Sigmoid colon (tissue), 7 donors: ENCODE results near the gene MSRB2. TPM values are rescaled to one million over a fixed set of nuclear protein-coding genes. Genes with fewer than 3 reads are reported as not detected.

Experiments used
- DNase-seq: peaks from one replicate; pipeline ENCODE4 v3.0.0-alpha.2; 2019
- H3K27ac ChIP-seq, 4 donors: fragments of 200-600 bp; sonication (generic); one replicate each; pipeline ENCODE4 v1.5.1; 2016 to 2019; ENCODE audit warnings: mild to moderate bottlenecking in 1 of 4
- H3K27me3 ChIP-seq, 3 donors: fragments of 200-600 bp; sonication (generic); one replicate each; pipeline ENCODE4 v1.5.1; 2019; ENCODE audit warnings: mild to moderate bottlenecking in 1 of 3
- H3K36me3 ChIP-seq, 4 donors: fragments of 200-600 bp; sonication (generic); one replicate each; pipeline ENCODE4 v1.5.1; 2016 to 2019
- H3K4me1 ChIP-seq, 4 donors: fragments of 200-600 bp; sonication (generic); one replicate each; pipeline ENCODE4 v1.5.1; 2017 to 2019
- H3K4me3 ChIP-seq, 4 donors: fragments of 200-600 bp; sonication (generic); one replicate each; pipeline ENCODE4 v1.5.1; 2017 to 2019; ENCODE audit warnings: mild to moderate bottlenecking in 2 of 4, moderate library complexity in 1 of 4
- H3K9me3 ChIP-seq, 4 donors: fragments of 200-600 bp in 3 of 4; sonication (generic) in 3 of 4; one replicate each; pipeline versions ENCODE4 v1.5.1 to v1.6.1; 2013 to 2019
- EP300 ChIP-seq, 4 donors: sonication (generic); formaldehyde crosslinking; IDR thresholded peaks; one replicate each; pipeline ENCODE4 v1.6.1; 2017; ENCODE audit warnings: antibody characterized with exemption in 4 of 4
- POLR2A ChIP-seq, 2 donors: fragments of 450-650 bp; IDR thresholded peaks; one replicate each; pipeline ENCODE4 v1.6.1; 2016; ENCODE audit warnings: antibody characterized with exemption in 2 of 2, mild to moderate bottlenecking in 2 of 2, moderate library complexity in 2 of 2
- POLR2AphosphoS5 ChIP-seq, 4 donors: sonication (generic); formaldehyde crosslinking; IDR thresholded peaks; one replicate each; pipeline ENCODE4 v1.6.1; 2017; ENCODE audit warnings: antibody characterized with exemption in 4 of 4
- WGBS, 2 donors: extraction: QIAGEN DNeasy Blood & Tissue Kit; methylation state at CpG; one replicate each; pipeline ENCODE4 v1.1.7; 2013; 5-methylcytosine and 5-hydroxymethylcytosine counted together
- intact Hi-C: fragments of 100-400 bp; cut with DNase I; formaldehyde crosslinking; loops from one replicate; pipeline ENCODE4 v1.15.1; 2023
- polyA plus RNA-seq, 3 donors: library from polyadenylated mRNA; stranded (reverse); fragments of 200-250 nt; gene quantifications; one replicate each; pipeline ENCODE4 v1.2.3, GENCODE V29; 2013
- total RNA-seq, 4 donors: library from RNA; depleted of rRNA; stranded (reverse); fragments of >200 nt; gene quantifications; one replicate each; pipeline ENCODE4 v1.1.0, GENCODE V29; 2016
- TF ChIP-seq, protein P1 (sequence below), 4 experiments: fragments of 450-650 bp in 3 of 4; fragments of 200-600 bp in 1 of 4; IDR thresholded peaks; one replicate each; pipeline ENCODE4 v1.5.1; 2016 to 2019; ENCODE audit warnings: antibody characterized with exemption in 4 of 4, mild to moderate bottlenecking in 3 of 4, moderate library complexity in 2 of 4
- donor health status: healthy with polysubstance abuse.
- donor health status: Bipolar disorder and iron deficiency.
- donor health status: healthy.

Gene MSRB2
- total and polyA plus RNA-seq, 7 donors, result 16.6 to 56.3 (median 32.7) TPM

DNA sequence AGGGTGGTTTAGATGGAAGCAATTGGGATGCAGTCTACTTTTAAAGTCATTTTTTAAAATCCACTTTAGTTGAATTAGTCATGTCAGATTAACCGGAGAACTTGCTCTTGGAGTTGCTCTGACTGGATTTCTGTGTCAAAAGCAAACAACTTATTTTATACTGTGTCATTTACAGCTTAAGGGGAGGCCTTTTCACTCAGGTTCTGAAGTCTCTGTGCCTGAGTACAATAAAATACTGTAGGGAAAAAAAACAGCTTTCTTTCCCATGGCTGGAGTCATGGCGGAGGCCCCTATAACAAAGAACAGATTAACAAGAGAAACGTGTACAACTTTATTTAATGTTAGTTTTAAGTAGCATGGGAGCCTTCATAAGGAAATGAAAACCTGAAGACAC, 39.2 kb upstream of the MSRB2 start:
- peaks cover 0 to 2% (median 0%) of the 10 kb centered on the region in 4 donors for H3K9me3 ChIP-seq
- H3K4me3 ChIP-seq, result no peak overlapping the region
- no peaks in the 10 kb centered on the region for H3K36me3 ChIP-seq
- H3K4me1 ChIP-seq, result no peaks in the 10 kb centered on the region
- DNase-seq, result no peak
- no peak overlapping the region for H3K27ac ChIP-seq
- 28 to 64% methylated on average over 3 of the region's 3 CpGs for WGBS, 2 donors
- H3K27me3 ChIP-seq, result no peaks in the 10 kb centered on the region
- TF ChIP-seq, protein P1, sequence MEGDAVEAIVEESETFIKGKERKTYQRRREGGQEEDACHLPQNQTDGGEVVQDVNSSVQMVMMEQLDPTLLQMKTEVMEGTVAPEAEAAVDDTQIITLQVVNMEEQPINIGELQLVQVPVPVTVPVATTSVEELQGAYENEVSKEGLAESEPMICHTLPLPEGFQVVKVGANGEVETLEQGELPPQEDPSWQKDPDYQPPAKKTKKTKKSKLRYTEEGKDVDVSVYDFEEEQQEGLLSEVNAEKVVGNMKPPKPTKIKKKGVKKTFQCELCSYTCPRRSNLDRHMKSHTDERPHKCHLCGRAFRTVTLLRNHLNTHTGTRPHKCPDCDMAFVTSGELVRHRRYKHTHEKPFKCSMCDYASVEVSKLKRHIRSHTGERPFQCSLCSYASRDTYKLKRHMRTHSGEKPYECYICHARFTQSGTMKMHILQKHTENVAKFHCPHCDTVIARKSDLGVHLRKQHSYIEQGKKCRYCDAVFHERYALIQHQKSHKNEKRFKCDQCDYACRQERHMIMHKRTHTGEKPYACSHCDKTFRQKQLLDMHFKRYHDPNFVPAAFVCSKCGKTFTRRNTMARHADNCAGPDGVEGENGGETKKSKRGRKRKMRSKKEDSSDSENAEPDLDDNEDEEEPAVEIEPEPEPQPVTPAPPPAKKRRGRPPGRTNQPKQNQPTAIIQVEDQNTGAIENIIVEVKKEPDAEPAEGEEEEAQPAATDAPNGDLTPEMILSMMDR (IDR thresholded peaks at IDR 0.05), result no peak
- TF ChIP-seq EP300 (IDR thresholded peaks at IDR 0.05) (no peak), POLR2AphosphoS5 (IDR thresholded peaks at IDR 0.05) (no peak), POLR2A (IDR thresholded peaks at IDR 0.05) (no peak)
- intact Hi-C loops, result no loop called here

DNA sequence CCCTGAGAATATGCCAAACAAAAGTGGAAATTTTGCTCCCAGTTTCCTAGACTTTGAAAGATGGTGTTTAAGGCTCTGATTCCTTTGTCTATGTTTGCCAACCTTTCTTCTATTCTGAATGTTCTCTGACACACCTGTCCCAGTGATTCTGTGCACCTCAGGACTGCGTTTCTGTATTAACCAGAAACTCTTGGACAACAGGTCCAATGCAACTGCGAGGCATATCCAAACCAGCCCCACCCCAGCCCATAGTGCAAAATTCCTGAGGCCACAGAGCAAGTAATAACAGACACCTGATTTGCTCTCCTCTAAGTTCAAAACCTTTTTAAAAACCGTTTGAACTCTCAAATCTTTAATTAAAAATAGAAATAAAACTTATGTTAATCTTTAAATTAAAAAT, 37.0 kb upstream of the MSRB2 start:
- no peaks in the 10 kb centered on the region for H3K27me3 ChIP-seq
- H3K9me3 ChIP-seq, result peaks cover 0 to 2% (median 0%) of the 10 kb centered on the region in 4 donors
- DNase-seq, result no peak
- WGBS, 2 donors, result 16 to 47% methylated on average over 3 of the region's 3 CpGs
- intact Hi-C loops, result no loop called here
- H3K27ac ChIP-seq, result no peak overlapping the region
- H3K4me1 ChIP-seq, result peaks cover 0 to 7% (median 6%) of the 10 kb centered on the region in 4 donors
- H3K36me3 ChIP-seq, result no peaks in the 10 kb centered on the region
- no peak for TF ChIP-seq POLR2A (IDR thresholded peaks at IDR 0.05)
- TF ChIP-seq EP300 (IDR thresholded peaks at IDR 0.05), result no peak
- TF ChIP-seq POLR2AphosphoS5 (IDR thresholded peaks at IDR 0.05), result no peak
- TF ChIP-seq, protein P1 (IDR thresholded peaks at IDR 0.05), result no peak
- H3K4me3 ChIP-seq, result no peak overlapping the region

DNA sequence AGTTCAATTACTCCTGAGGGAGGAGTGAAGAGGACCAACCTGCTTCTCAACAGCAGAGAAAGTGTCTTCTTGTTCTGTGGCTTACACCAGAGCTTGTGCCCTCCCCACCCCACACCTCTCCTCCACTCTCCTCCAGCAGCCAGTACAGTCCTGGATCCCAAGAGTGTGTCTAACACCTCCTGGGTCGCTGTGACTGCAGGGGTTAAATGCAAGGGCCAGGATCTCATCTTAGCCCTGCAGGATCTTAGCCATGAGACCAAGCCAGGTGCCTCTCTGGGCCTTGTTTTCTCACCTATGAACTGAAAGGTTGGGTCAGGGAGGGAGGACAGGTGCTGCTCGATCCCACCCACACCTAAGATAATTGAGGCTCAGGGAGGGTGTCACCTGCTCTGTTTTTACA, 34.5 kb upstream of the MSRB2 start:
- H3K4me1 ChIP-seq, result peaks cover 0 to 32% (median 30%) of the 10 kb centered on the region in 4 donors
- TF ChIP-seq EP300 (IDR thresholded peaks at IDR 0.05) (no peak), POLR2AphosphoS5 (IDR thresholded peaks at IDR 0.05) (no peak), POLR2A (IDR thresholded peaks at IDR 0.05) (no peak)
- TF ChIP-seq, protein P1 (IDR thresholded peaks at IDR 0.05), result no peak
- no peak overlapping the region for H3K4me3 ChIP-seq
- no peak overlapping the region for H3K27ac ChIP-seq
- no peaks in the 10 kb centered on the region for H3K36me3 ChIP-seq
- H3K9me3 ChIP-seq, result peaks cover 0 to 2% (median 0%) of the 10 kb centered on the region in 4 donors
- H3K27me3 ChIP-seq, result no peaks in the 10 kb centered on the region
- DNase-seq, result no peak
- WGBS, 2 donors, result 49 to 59% methylated on average over 2 of the region's 2 CpGs
- intact Hi-C loops, result loop anchor here (10.0 kb wide), 4 partner anchors 256 to 626 kb away; partner anchors contain the start of gene PIP4K2A

DNA sequence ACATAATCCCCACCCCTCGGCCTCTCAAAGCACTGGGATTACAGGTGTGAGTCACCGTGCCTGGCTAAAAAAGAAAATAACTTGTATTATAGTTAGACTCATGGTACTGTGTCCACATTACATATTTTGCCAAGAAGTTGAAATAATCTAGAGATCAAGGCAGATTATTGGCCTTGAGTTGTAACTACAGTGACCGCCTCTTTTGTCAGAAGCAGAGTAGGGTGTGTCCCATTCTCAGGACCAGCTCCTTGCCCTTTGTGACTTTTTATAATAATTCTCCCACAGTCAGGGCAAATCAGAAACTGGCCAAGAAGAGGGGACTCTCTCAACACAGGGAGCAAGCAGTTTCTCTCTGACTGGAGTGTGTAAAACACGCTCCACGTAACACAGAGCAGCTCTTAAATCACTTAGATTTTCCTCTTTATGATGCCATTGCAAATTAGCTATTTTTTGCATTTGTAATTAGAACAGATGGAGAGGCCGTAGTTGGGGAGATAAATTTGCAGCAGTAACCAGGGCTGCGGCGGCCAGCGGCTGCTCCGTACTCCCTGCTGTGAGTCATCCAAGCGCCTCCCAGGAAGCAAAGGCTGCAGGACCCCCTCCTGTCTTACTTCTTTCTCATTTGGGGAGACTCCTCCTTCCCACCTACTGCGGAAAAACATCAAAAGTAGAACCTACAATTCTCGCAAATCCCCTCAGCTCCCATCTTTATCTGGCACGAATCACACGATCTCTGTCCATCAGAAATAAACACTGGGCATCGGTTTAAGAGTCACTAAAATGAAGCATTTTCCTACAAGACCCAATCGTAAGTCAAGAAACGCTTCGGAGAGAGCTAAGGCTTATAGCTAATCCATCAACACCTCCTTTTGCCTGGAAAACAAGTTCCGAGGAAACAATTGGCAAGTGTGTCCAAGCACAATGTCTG, 32.1 kb upstream of the MSRB2 start:
- no peak for DNase-seq
- H3K27ac ChIP-seq, result peak overlapping the region in 3 of 4 donors; percentile 12 to 79 (median 68)
- TF ChIP-seq POLR2AphosphoS5 (IDR thresholded peaks at IDR 0.05) (no peak), POLR2A (IDR thresholded peaks at IDR 0.05) (no peak), EP300 (IDR thresholded peaks at IDR 0.05) (no peak)
- TF ChIP-seq, protein P1 (IDR thresholded peaks at IDR 0.05), result no peak
- H3K4me3 ChIP-seq, result peak overlapping the region in 3 of 4 donors; percentile 10 to 35 (median 25)
- no peaks in the 10 kb centered on the region for H3K36me3 ChIP-seq
- intact Hi-C loops, result loop anchor here (10.0 kb wide), 4 partner anchors 259 to 629 kb away; partner anchors contain the start of gene PIP4K2A
- no peaks in the 10 kb centered on the region for H3K27me3 ChIP-seq
- 72 to 77% methylated on average over 20 of the region's 20 CpGs for WGBS, 2 donors
- H3K9me3 ChIP-seq, result peaks cover 0 to 2% (median 0%) of the 10 kb centered on the region in 4 donors
- peaks cover 0 to 39% (median 34%) of the 10 kb centered on the region in 4 donors for H3K4me1 ChIP-seq
